OCI-LY7 (cell line): ENCODE data around the gene KIAA1217. TPM values are rescaled to one million over a fixed set of nuclear protein-coding genes. Genes with fewer than 3 reads are reported as not detected.

Experiments used
- BruUV-seq: library from RNA; stranded (reverse); fragments of 400-500 nt; replicated peaks from 2 replicates; lab custom pipeline; 2021; lab: Mats Ljungman, UMichigan
- CTCF ChIA-PET: fragments of 300-600 bp; sonication (Branson Sonifier 250); formaldehyde crosslinking; loops from one replicate; lab custom pipeline; 2022; ENCODE audit warnings: antibody characterized with exemption; ENCODE audit not compliant: unreplicated experiment; lab: Charles Lee
- POLR2A ChIA-PET: fragments of 300-600 bp; sonication (Branson Sonifier 250); formaldehyde crosslinking; loops from one replicate; lab custom pipeline; 2022; ENCODE audit warnings: antibody characterized with exemption; lab: Charles Lee
- DNase-seq: peaks from one replicate; pipeline ENCODE4 v3.0.0-alpha.2; 2015; ENCODE audit warnings: low spot score
- H2AFZ ChIP-seq: fragments of 200-600 bp; sonication (generic), shearing (Covaris generic); 2 replicates; pipeline ENCODE4 v1.6.1; 2014; ENCODE audit warnings: mild to moderate bottlenecking, antibody characterized with exemption, low read length, moderate library complexity
- H3K27ac ChIP-seq: fragments of 200-600 bp; sonication (generic); 2 replicates; pipeline ENCODE4 v1.5.1; 2014; ENCODE audit warnings: mixed run types, low read depth, mild to moderate bottlenecking, moderate library complexity, low read length, inconsistent platforms; ENCODE audit not compliant: poor library complexity, severe bottlenecking
- H3K36me3 ChIP-seq: fragments of 200-600 bp; sonication (generic); 2 replicates; pipeline ENCODE4 v1.6.1; 2014; ENCODE audit warnings: mild to moderate bottlenecking, antibody characterized with exemption, low read length, moderate library complexity, mixed read lengths; ENCODE audit not compliant: insufficient read depth
- H3K4me1 ChIP-seq: fragments of 200-600 bp; sonication (generic); 2 replicates; pipeline ENCODE4 v1.5.1; 2014; ENCODE audit warnings: mild to moderate bottlenecking, low read length; ENCODE audit not compliant: insufficient read depth, poor library complexity, severe bottlenecking
- H3K4me2 ChIP-seq: fragments of 200-600 bp; sonication (generic); 2 replicates; pipeline ENCODE4 v1.6.1; 2014; ENCODE audit warnings: mild to moderate bottlenecking, low read length
- H3K4me3 ChIP-seq: fragments of 200-600 bp; sonication (generic); 2 replicates; pipeline ENCODE4 v1.5.1; 2014; ENCODE audit warnings: mild to moderate bottlenecking, low read depth, low read length; ENCODE audit not compliant: poor library complexity, severe bottlenecking
- H3K79me2 ChIP-seq: fragments of 200-600 bp; sonication (generic); 2 replicates; pipeline ENCODE4 v1.6.1; 2016; ENCODE audit warnings: low read depth, mild to moderate bottlenecking, low read length, moderate library complexity, mixed read lengths; ENCODE audit not compliant: insufficient read depth
- H3K9me2 ChIP-seq: fragments of 200-600 bp; sonication (generic); 2 replicates; pipeline ENCODE4 v1.6.1; 2016; ENCODE audit warnings: mild to moderate bottlenecking, low read length, mixed read lengths; ENCODE audit not compliant: insufficient read depth
- H3K9me3 ChIP-seq: fragments of 200-600 bp; sonication (generic); 2 replicates; pipeline ENCODE4 v1.6.1; 2014; ENCODE audit warnings: mild to moderate bottlenecking, mixed run types, low read length, mixed read lengths
- H4K20me1 ChIP-seq: fragments of 200-600 bp; sonication (generic); 2 replicates; pipeline ENCODE4 v1.6.1; 2014; ENCODE audit warnings: mild to moderate bottlenecking, antibody characterized with exemption, low read length, moderate library complexity, mixed read lengths; ENCODE audit not compliant: insufficient read depth
- CTCF ChIP-seq: fragments of 200-600 bp; sonication (generic); conservative IDR thresholded peaks from 2 replicates; pipeline ENCODE4 v1.5.1; 2014; ENCODE audit warnings: mild to moderate bottlenecking, antibody characterized with exemption, low read length, moderate library complexity, mixed read lengths
- EZH2phosphoT487 ChIP-seq: fragments of 200-600 bp; sonication (generic); IDR thresholded peaks from 2 replicates; pipeline ENCODE4 v1.6.1; 2018; ENCODE audit warnings: low read depth, borderline replicate concordance, mild to moderate bottlenecking, mixed run types, antibody characterized with exemption, low read length, moderate library complexity, mixed read lengths
- intact Hi-C: fragments of 100-400 bp; cut with micrococcal nuclease; formaldehyde crosslinking; loops from one replicate; pipeline ENCODE4 v1.10.0; 2022; ENCODE audit not compliant: unreplicated experiment
- total RNA-seq, 2 experiments: library from RNA; depleted of rRNA in 1 of 2; stranded (reverse); fragments of >200 nt in 1 of 2; shearing (Covaris generic) in 1 of 2; gene quantifications; 2 replicates each; pipeline ENCODE4 v1.2.3, GENCODE V29; 2014 to 2022

Gene KIAA1217
- total RNA-seq, 2 experiments from 2014 or later: not detected

GRCh38 chr10:24571870-24572450, 363.0 kb downstream of the KIAA1217 start:
- H3K27ac ChIP-seq: no peak overlapping the region
- H3K4me2 ChIP-seq: no peak overlapping the region
- H3K36me3 ChIP-seq: no peaks in the 10 kb centered on the region
- no TSS peak for BruUV-seq
- H3K4me3 ChIP-seq: no peak overlapping the region
- no peaks in the 10 kb centered on the region for H3K9me2 ChIP-seq
- no peaks in the 10 kb centered on the region for H3K79me2 ChIP-seq
- TF ChIP-seq EZH2phosphoT487 (no peak), CTCF (no peak)
- no peaks in the 10 kb centered on the region for H3K4me1 ChIP-seq
- ChIA-PET CTCF (no interaction called here), POLR2A (interaction anchor here (0.6 kb wide), 1 partner anchor 53 kb away, joined by 4 read pairs; no protein-coding TSS in a partner anchor)
- no peak for DNase-seq
- no peaks in the 10 kb centered on the region for H4K20me1 ChIP-seq
- no peak overlapping the region for H2AFZ ChIP-seq
- H3K9me3 ChIP-seq: no peaks in the 10 kb centered on the region
- intact Hi-C loops: no loop called here

GRCh38 chr10:24574161-24574560, 365.2 kb downstream of the KIAA1217 start:
- Histone ChIP-seq H3K9me2 (no peaks in the 10 kb centered on the region), H4K20me1 (no peaks in the 10 kb centered on the region), H3K4me3 (no peak overlapping the region), H2AFZ (no peak overlapping the region), H3K9me3 (no peaks in the 10 kb centered on the region), H3K4me2 (no peak overlapping the region), H3K36me3 (no peaks in the 10 kb centered on the region), H3K27ac (no peak overlapping the region), H3K79me2 (no peaks in the 10 kb centered on the region), H3K4me1 (no peaks in the 10 kb centered on the region)
- DNase-seq: no peak
- ChIA-PET CTCF (no interaction called here), POLR2A (interaction anchor here (0.6 kb wide), 1 partner anchor 204 kb away, joined by 3 read pairs; no protein-coding TSS in a partner anchor)
- BruUV-seq: no TSS peak
- intact Hi-C loops: no loop called here
- TF ChIP-seq CTCF (no peak), EZH2phosphoT487 (no peak)

GRCh38 chr10:24574578-24575155, 365.7 kb downstream of the KIAA1217 start:
- POLR2A ChIA-PET: interaction anchor here (0.6 kb wide), 1 partner anchor 204 kb away, joined by 3 read pairs; no protein-coding TSS in a partner anchor

More at GRCh38 chr10:24574578-24575155, 365.7 kb downstream of the KIAA1217 start:
- Histone ChIP-seq H3K4me3 (no peak overlapping the region), H3K4me2 (no peak overlapping the region), H3K9me3 (no peaks in the 10 kb centered on the region), H3K4me1 (no peaks in the 10 kb centered on the region), H3K27ac (no peak overlapping the region), H2AFZ (no peak overlapping the region), H3K36me3 (no peaks in the 10 kb centered on the region), H3K79me2 (no peaks in the 10 kb centered on the region), H3K9me2 (no peaks in the 10 kb centered on the region), H4K20me1 (no peaks in the 10 kb centered on the region)
- no peak for DNase-seq
- TF ChIP-seq EZH2phosphoT487 (no peak), CTCF (no peak)
- intact Hi-C loops: no loop called here
- no TSS peak for BruUV-seq
- CTCF ChIA-PET: no interaction called here
